GM19455 (cell line): ENCODE measurements around the gene AIRE.
"Not testable (repeated sequence)": the region's sequence is repeated elsewhere in the genome, so short reads cannot be mapped to it uniquely, and the experiment has no call there.

Source experiments
- ATAC-seq: cut with Tn5 transposase; IDR thresholded peaks from one replicate; pipeline ENCODE4 v1.9.1; 2021; ENCODE audit not compliant: unreplicated experiment

The AIRE gene

GRCh38 chr21:44291078-44291935, 5.6 kb downstream of the AIRE start:
- ATAC-seq: no peak

- no peak for ATAC-seq
Observed at GRCh38 chr21:44291936-44292811, 6.5 kb downstream of the AIRE start.

GRCh38 chr21:44292812-44293195, 7.1 kb downstream of the AIRE start:
- ATAC-seq: no peak

- ATAC-seq: no peak
Observed at GRCh38 chr21:44293551-44294231, 8.0 kb downstream of the AIRE start.

GRCh38 chr21:44294391-44295162, 8.9 kb downstream of the AIRE start:
- no peak for ATAC-seq

GRCh38 chr21:44295163-44295573, 9.5 kb downstream of the AIRE start:
- ATAC-seq: no peak

GRCh38 chr21:44295646-44296045, 10.0 kb downstream of the AIRE start:
- no peak for ATAC-seq

GRCh38 chr21:44296103-44296519, 10.4 kb downstream of the AIRE start:
- no peak for ATAC-seq

- no peak for ATAC-seq
Observed at GRCh38 chr21:44296916-44297315, 11.2 kb downstream of the AIRE start.

- no peak for ATAC-seq
Observed at GRCh38 chr21:44297525-44298290, 12.0 kb downstream of the AIRE start.

GRCh38 chr21:44298301-44298700, 12.6 kb downstream of the AIRE start:
- ATAC-seq: no peak

GRCh38 chr21:44299085-44299457, 13.4 kb downstream of the AIRE start:
- no peak for ATAC-seq

GRCh38 chr21:44299458-44300261, 14.0 kb downstream of the AIRE start, which contains the start of gene PFKL:
Gene PFKL (plus strand): TSS chr21:44300053. CDS start chr21:44300106, 53 bp downstream.
- peak; percentile 62 for ATAC-seq

GRCh38 chr21:44300262-44300959, 14.7 kb downstream of the AIRE start:
- peak; percentile 28 for ATAC-seq

GRCh38 chr21:44301141-44301540, 15.5 kb downstream of the AIRE start:
- no peak for ATAC-seq

GRCh38 chr21:44301961-44302406, 16.3 kb downstream of the AIRE start:
- ATAC-seq: no peak

- ATAC-seq: not testable (repeated sequence)
Observed at GRCh38 chr21:44302573-44303401, 17.1 kb downstream of the AIRE start.
